HG02970 (cell line): ENCODE measurements around the gene CHMP2A.

Source experiments
- ATAC-seq: cut with Tn5 transposase; IDR thresholded peaks from one replicate; pipeline ENCODE4 v1.9.1; 2021; ENCODE audit warnings: mild to moderate bottlenecking, moderate library complexity, moderate number of reproducible peaks; ENCODE audit not compliant: unreplicated experiment, low FRiP score

The CHMP2A gene

DNA sequence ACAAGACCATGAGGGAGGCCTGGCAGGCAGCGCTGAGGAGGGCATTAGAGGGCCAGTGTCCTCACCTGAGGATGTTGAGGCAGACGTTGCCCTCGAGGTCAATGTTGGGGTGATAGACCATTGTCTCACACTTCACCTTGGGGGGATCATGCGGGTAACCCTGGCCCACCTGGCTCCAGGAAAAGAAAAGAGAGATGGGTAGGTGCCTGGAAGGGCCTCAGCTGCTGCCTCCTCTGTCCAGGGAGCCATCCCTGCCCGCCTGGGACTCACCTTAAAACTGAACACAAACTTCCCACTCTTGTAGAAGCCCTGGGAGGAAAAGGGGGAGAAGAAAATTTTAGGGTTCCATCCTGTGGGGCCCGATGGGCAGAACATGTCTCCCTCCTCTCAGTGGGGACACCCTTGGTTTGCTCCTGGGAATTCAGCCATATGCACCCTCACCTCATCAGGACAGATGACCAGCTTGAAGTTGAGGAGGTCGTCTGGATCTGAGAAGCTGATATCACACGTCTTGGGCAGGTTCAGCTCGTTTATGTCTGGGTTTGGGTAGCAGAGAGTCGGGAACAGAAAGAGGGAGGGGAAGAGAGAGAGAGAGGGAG, 1.8 kb upstream of the CHMP2A start:
- ATAC-seq, result no peak

DNA sequence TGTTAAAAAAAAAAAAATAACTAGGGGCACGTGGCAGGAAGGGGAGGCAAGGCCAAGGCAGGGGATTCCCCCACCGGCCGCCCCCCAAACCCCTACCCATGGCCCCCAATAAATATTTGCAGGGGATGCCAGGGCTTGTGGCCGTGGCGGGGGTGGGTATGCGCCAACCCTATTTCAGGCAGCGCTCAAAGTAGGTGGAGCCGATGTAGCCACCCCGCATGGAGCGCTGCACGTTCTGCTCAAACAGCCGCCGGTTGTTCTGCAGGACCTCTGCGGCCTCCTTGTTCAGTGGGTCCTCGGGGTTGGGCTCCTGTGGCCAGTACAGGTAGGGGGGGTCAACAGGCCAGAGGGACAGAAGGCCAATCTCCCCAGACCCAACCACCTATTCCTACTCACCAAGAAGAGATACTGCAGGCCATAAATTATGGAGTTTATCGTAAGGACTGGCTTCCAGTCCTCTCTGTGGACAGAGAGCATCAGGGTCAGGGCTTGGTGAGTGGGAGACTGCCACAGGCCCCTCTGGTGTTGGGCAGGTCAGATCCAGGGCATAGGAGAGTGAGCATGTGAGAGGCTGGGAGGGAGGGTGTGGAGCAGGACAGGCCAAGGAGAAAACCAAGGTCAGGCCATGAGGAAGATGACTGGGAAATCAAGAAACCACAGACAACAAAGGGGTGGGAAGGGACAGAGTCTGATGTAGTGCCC, 1.2 kb upstream of the CHMP2A start:
- ATAC-seq, result no peak

DNA sequence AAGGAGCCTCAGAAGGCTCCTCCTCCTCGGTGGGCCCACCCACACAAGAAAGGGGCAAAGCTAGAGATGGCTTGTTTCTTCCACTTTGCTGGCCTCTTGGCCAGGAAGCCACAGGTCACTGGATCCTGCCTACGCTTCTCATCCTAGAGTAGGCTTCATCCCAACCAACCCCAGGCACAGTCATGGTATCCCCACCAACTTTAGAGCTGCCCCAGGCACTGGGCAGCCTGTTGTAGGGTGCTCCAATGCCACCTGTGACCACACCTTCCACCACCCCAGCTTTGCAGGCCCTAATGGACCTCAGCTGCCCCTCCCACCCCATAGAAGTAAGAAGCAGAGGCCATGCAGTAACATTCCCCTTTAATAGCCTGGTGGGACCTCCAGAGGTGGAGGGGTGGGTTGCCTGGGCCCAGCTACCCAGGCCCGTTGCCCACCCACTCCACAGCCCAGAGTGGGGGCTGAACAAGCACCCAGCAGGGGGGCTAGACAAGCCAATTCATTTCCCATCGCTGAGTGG, 522 bp upstream of the CHMP2A start:
- ATAC-seq, result no peak

DNA sequence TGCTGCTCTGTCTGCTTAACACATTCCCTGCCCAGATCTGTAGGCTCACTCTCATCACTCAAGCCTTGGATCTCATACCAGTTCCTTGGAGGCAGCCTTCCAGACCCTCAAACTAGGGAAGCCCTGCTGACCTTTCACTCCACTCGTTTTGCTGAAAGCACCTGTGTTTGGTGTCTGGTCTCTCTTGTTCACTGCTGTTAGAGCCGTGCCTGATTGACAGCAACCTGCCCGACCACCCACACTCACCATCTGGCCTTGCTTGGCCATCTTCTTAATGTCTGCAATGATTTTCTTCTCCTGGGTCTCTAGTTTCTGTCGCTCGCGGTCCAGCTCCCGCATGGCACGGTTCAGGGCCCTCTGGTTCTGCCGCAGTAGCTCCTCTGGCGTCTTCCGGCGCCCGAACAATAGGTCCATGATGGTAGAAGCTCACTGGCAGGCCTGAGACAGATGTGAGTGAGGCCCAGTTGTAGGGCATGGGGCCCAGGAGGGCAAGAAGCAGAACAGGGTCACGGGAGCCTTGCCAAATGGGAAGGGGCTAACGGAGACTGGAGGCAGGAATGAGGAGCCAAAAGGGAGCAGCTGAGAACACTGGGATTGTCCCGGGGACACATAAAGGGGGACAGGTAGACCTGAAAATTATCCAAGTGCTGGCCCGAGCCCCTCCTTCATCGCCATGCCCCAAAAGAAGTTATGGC, 959 bp downstream of the CHMP2A start:
- no peak for ATAC-seq

DNA sequence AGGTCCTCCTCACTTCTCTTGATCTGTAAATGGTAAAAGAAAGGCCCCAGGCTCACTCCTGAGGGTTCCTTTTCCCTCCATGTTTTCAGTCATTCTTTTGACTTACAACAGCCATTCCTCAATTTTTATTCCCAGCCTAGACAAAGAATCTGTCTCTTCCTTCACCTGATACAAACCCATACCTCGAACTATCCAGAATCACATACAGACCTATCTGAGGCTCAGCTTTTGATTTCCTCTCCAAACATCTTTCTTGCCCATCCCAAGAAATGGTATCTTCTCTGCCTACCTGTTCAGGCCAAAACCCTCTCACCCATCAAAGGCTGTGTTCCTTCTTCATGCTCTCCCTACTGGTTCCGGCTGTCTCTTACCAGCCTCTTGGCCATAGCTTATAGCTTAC, 2.2 kb downstream of the CHMP2A start:
- ATAC-seq, result no peak

DNA sequence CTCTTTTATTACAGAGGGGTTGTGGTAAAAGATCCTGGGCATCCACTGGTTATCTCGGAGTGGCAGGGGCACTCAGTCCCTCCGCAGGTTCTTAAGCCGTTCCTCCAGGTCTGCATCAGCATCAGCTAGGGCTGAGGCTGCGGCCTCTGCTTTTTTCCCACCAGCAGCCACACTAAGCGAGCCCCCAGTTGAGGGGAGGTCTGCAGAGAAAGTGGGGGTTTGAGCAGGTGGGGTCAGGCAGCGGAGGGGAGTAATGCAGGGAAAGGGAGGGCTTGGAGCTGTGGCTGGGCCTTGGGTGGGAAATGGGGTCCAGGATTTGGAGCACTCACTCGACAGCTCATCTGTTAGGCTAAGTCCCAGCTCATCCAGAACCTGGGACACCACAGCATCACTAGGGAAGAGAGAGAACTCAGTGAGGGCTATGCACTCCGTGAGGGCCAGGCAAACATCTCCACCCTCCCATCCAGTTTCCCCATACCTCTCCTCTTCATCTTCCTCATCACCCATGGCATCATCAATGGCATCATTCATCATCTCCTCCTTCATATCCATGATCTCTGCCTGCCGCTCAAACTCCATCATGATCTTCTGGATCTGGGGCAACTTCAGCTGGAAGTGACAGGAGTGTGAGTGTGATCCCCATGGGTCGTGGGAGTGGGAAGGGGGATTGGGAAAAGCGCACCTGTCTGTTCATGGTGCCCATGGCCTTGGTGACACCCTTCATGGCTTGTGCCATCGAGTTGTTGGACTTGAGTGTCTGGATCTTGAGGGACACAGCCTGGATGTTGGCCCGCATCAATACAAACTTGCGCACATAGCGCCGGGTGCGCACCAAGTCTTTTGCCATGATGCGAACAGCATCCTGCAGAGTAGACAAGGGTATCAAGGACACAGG, 3.1 kb downstream of the CHMP2A start:
- no peak for ATAC-seq

DNA sequence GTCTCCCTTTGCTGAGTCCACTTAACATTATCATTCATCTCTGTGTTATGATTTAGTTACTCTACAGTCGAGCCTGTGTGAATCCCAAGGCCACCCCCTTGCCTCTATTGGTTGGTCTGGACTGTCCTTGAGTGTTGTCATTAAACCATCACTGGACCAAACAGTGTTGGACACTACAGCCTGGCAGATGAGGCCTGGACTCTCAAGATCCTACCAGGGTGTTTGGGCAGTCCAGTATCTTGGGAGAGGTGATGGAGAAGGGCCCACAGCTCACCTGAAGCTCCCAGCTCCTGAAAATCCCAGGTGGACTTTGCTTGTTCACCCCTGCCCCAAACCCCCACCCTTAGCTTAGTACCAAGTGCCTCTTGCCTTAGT, 3.8 kb downstream of the CHMP2A start:
- ATAC-seq, result no peak

DNA sequence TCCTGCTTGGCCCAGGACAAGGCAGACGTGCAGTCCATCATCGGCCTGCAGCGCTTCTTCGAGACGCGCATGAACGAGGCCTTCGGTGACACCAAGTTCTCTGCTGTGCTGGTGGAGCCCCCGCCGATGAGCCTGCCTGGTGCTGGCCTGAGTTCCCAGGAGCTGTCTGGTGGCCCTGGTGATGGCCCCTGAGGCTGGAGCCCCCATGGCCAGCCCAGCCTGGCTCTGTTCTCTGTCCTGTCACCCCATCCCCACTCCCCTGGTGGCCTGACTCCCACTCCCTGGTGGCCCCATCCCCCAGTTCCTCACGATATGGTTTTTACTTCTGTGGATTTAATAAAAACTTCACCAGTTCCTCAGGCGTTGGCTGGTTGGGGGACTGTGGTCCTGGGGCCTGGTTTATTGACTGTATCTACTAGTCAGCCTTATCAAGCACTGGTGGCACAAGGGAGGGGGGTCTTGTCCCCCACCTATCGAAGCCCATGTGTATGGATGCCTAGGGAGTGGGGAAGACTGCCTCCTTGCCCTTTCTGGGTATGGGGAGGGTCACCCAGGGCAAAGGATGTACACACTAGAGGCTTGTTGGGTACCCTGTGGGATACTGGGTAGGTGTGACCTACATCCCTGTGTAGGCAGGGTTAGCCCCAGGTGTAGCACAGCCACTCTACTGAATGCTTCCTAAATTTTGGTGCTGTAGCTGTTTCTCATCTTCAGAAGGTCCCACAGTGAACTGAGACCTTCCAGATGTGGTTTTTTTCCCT, 4.4 kb downstream of the CHMP2A start:
- ATAC-seq, result no peak

DNA sequence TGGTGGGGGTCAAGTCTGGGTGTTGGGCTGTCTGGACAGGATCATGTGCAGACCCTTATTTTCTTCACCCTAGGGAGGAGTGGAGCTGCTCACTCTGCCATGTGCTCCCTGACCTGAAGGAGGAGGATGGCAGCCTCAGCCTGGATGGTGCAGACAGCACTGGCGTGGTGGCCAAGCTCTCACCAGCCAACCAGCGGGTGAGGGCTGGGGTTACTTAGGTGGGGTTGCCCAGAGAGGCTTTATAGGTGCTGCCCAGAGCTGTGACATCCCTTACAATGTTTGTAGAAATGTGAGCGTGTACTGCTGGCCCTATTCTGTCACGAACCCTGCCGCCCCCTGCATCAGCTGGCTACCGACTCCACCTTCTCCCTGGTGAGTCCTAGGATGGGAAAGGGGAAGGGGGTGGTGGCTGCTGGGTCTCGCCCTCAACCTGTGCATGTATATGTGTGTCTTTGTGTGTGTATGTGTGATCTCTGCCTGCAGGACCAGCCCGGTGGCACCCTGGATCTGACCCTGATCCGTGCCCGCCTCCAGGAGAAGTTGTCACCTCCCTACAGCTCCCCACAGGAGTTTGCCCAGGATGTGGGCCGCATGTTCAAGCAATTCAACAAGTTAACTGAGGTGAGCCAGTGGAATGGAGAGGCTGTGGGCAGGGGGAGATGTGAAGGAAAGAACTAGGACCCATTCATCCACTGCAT, 5.1 kb downstream of the CHMP2A start:
- no peak for ATAC-seq

DNA sequence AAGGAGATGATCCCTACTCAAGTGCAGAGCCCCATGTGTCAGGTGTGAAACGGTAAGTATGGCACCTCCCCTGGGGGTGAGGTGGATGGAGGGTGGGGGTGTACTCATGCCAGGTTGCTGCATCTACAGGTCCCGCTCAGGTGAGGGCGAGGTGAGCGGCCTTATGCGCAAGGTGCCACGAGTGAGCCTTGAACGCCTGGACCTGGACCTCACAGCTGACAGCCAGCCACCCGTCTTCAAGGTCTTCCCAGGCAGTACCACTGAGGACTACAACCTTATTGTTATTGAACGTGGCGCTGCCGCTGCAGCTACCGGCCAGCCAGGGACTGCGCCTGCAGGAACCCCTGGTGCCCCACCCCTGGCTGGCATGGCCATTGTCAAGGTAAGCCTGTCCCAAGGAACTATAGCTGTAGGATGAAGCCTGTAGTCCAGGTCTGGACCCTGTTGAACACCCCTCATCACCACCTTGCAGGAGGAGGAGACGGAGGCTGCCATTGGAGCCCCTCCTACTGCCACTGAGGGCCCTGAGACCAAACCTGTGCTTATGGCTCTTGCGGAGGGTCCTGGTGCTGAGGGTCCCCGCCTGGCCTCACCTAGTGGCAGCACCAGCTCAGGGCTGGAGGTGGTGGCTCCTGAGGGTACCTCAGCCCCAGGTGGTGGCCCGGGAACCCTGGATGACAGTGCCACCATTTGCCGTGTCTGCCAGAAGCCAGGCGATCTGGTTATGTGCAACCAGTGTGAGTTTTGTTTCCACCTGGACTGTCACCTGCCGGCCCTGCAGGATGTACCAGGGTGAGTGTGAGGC, 5.8 kb downstream of the CHMP2A start:
- ATAC-seq, result no peak

DNA sequence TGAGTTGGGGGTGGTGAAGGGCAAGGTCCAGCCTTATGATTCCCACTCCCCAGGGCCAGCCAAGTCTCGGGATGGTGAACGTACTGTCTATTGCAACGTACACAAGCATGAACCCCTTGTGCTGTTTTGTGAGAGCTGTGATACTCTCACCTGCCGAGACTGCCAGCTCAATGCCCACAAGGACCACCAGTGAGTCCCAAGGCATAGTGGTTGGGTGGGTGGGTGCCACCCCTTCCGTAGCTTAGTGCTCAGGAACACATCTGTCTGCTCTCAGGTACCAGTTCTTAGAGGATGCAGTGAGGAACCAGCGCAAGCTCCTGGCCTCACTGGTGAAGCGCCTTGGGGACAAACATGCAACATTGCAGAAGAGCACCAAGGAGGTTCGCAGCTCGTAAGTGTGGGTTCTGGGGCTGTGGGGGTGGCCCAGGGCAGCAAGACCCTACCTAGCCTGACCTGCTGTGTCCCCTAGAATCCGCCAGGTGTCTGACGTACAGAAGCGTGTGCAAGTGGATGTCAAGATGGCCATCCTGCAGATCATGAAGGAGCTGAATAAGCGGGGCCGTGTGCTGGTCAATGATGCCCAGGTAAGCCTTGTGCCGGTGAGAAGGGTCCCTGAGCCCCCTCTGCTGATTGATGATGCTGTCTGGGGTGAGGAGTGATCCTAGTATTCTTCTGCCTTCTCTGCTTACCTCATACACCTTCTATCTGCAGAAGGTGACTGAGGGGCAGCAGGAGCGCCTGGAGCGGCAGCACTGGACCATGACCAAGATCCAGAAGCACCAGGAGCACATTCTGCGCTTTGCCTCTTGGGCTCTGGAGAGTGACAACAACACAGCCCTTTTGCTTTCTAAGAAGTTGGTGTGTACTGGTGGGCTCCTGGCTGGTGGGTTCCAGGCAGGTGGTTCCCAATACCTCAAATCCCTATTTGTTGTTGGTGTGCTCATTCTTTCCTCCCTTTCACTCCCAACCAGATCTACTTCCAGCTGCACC, 7.3 kb downstream of the CHMP2A start:
- no peak for ATAC-seq

DNA sequence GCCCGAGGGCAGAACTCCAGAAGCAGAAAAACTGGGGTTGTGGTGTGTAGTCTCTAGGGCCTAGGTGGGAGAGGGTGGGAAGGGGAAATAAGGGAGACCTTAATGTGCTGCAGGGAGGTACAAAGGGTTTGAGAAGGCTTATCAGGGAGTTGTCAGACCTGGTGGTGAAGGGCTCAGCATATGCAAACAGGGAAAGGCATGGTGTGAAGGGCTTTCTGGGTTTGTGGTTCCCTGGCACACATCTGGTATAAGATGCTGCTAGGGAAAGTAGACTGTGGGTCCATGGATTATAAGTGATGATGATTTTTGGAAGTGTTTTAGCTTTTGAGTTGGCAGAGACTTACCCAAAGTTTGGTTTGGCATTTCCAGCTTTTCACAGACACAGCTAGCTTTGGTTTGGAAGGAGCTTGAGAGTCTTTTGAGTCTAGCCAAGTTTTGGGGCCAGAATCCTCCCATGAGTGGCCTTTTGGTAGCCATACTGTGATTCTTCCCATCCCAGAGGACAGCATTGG, 8.8 kb downstream of the CHMP2A start:
- ATAC-seq, result no peak

DNA sequence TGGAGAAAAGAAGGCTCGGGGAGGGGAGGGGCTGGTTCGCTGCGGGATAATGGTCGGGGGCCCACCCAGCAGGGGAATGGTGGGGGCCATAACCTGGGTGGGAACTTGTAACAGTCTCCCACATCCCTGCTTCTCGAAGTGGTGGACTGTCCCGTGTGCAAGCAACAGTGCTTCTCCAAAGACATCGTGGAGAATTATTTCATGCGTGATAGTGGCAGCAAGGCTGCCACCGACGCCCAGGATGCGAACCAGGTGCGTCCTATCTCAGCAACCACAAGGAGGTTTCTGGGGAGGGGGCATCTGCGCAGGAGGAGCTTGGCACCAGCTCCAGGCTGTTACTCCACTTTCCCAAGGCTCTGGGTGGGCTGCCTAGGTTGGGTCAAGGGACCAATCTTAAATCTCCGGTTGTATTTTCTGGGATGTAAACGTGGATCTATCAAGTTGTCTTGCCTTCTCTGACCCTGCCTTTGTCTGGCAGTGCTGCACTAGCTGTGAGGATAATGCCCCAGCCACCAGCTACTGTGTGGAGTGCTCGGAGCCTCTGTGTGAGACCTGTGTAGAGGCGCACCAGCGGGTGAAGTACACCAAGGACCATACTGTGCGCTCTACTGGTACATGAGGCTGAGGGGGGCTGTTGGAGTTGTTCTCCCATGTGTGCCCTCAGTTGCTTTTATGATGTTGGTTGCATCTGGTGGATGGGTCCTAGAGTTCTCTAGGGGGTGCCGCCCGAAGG, 9.5 kb downstream of the CHMP2A start:
- ATAC-seq, result no peak

DNA sequence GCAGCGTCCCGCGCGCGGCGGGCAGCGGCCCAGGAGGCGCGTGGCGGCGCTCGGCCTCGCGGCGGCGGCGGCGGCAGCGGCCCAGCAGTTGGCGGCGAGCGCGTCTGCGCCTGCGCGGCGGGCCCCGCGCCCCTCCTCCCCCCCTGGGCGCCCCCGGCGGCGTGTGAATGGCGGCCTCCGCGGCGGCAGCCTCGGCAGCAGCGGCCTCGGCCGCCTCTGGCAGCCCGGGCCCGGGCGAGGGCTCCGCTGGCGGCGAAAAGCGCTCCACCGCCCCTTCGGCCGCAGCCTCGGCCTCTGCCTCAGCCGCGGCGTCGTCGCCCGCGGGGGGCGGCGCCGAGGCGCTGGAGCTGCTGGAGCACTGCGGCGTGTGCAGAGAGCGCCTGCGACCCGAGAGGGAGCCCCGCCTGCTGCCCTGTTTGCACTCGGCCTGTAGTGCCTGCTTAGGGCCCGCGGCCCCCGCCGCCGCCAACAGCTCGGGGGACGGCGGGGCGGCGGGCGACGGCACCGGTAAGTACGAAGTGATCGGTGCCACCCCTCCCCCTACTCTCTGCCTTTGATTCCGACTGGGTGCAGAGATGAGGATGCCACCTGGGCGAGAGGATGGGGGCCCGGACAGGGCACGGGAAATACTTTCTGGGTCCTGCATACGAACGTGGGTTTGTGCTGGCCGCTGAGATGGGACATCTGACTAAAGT, 10.2 kb downstream of the CHMP2A start:
- ATAC-seq, result peak; percentile 50

DNA sequence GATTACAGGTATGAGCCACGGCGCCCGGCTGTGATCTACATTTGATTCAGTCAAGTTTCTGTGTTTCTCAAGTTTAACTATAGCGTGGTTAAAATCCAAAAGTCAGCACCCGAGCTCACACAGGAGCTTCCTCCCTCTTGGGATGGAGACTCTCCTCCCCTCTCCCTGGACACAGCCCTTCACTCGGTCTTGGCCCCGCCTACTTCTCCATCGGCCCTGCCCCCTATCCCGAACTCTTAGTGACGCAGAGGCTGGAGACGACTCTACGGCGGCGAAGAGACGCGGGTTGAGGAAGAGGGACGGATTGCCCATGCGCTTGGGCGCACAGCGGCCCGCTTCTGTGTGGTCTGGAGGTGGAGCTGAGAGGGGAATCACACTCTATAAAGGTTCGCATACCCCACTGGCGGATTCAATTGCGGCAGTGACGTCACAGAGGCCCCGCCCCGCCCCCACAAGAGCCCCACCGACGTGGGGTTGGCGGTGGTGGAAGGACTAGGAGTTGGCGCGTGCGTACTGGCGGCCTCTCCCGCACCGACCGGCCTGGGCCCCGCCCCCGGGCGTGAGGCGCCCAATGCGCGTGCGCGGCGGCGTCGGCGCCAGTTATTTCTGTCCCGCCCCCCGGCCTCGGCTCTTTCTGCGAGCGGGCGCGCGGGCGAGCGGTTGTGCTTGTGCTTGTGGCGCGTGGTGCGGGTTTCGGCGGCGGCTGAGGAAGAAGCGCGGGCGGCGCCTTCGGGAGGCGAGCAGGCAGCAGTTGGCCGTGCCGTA, 10.9 kb downstream of the CHMP2A start, which contains the start of gene TRIM28:
Gene TRIM28, plus strand, starts transcription at position 239 of the 765 bp plus-strand sequence. CDS start 694 bp downstream, outside the sequence.
- peak; percentile 87 for ATAC-seq
